Fibroblast of the aortic adventitia (primary cell): ENCODE measurements around the gene AKNA. TPM values are rescaled to one million over a fixed set of nuclear protein-coding genes. Genes with fewer than 3 reads are reported as not detected.

ENCODE experiments used
- DNase-seq: peaks from one replicate; pipeline ENCODE4 v3.0.0-alpha.2; 2010; ENCODE audit warnings: low read depth
- H3K4me3 ChIP-seq: 2 replicates; pipeline ENCODE4 v1.5.1; 2011; ENCODE audit warnings: low read depth, mild to moderate bottlenecking, control low read depth, low read length, moderate library complexity
- CTCF ChIP-seq: IDR thresholded peaks from 2 replicates; pipeline ENCODE4 v1.5.1; 2011; ENCODE audit warnings: mild to moderate bottlenecking, low read length, control low read depth, inconsistent platforms; ENCODE audit not compliant: insufficient read depth
- total RNA-seq: library from RNA; depleted of rRNA; stranded (reverse); fragments of >200 nt; gene quantifications from 2 replicates; pipeline ENCODE4 v1.2.3, GENCODE V29; 2012; ENCODE audit warnings: low replicate concordance

Gene AKNA
- total RNA-seq, 1 donor = 22.3 TPM

GRCh38 chr9:114346146-114346545, 41.6 kb downstream of the AKNA start:
- TF ChIP-seq CTCF = no peak
- H3K4me3 ChIP-seq = no peak overlapping the region
- DNase-seq = no peak

- H3K4me3 ChIP-seq = no peak overlapping the region
- no peak for TF ChIP-seq CTCF
- no peak for DNase-seq
Observed at GRCh38 chr9:114345493-114346065, 42.2 kb downstream of the AKNA start.

- TF ChIP-seq CTCF = no peak
- H3K4me3 ChIP-seq = no peak overlapping the region
- DNase-seq = no peak
Observed at GRCh38 chr9:114344692-114345091, 43.1 kb downstream of the AKNA start.

GRCh38 chr9:114344188-114344566, 43.6 kb downstream of the AKNA start:
- no peak for TF ChIP-seq CTCF
- DNase-seq = no peak

GRCh38 chr9:114343471-114344187, 44.2 kb downstream of the AKNA start:
- no peak overlapping the region for H3K4me3 ChIP-seq
- DNase-seq = peak; percentile 65
- no peak for TF ChIP-seq CTCF

More at GRCh38 chr9:114344188-114344566, 43.6 kb downstream of the AKNA start:
- H3K4me3 ChIP-seq = no peak overlapping the region

- no peak overlapping the region for H3K4me3 ChIP-seq
- no peak for TF ChIP-seq CTCF
- no peak for DNase-seq
Observed at GRCh38 chr9:114342755-114343440, 44.9 kb downstream of the AKNA start.
